Measurements from ENCODE around the gene HOTAIR.
A peak's percentile ranks its signal among the peaks of the same experiment; 100 is the strongest.

The HOTAIR gene

GRCh38 chr12:54006559-54007220 lies 31.9 kb upstream of the HOTAIR start:
- Histone ChIP-seq H3K18ac (ENCODE audit: low read depth in 1 of 2, low read length in 2 of 2) (peak overlapping the region; percentile 80 to 89), H3K9me3 (ENCODE audit: control insufficient read depth, low read length) (no peaks in the 10 kb centered on the region), H2BK120ac (ENCODE audit: low read depth, low read length) (peak overlapping the region; percentile 39), H2AFZ (ENCODE audit: low read depth, low read length) (no peak overlapping the region), H4K91ac (ENCODE audit: low read length) (peak overlapping the region; percentile 10), H3K4me1 (ENCODE audit: control insufficient read depth, insufficient read depth, low read depth, low read length) (peaks cover 36% of the 10 kb centered on the region), H3K4ac (ENCODE audit: low read depth in 1 of 2, low read length in 2 of 2) (peak overlapping the region; percentile 2 to 78), H2BK15ac (ENCODE audit: low read depth, poor library complexity, severe bottlenecking) (peak overlapping the region; percentile 86), H2BK5ac (ENCODE audit: low read depth, low read length, poor library complexity, severe bottlenecking) (no peak overlapping the region), H3K27me3 (ENCODE audit: control insufficient read depth in 1 of 2, insufficient read depth in 1 of 2, low read length in 2 of 2) (no peaks in the 10 kb centered on the region), H3K27ac (ENCODE audit: low read length, poor library complexity, severe bottlenecking) (peak overlapping the region; percentile 30), H2BK12ac (ENCODE audit: low read length in 2 of 2) (peak overlapping the region in 1 of 2 experiments; percentile 10), H3K36me3 (ENCODE audit: control insufficient read depth in 1 of 2, insufficient read depth in 2 of 2, low read depth in 1 of 2, low read length in 2 of 2) (peaks cover 0 to 3% of the 10 kb centered on the region in 2 experiments), H2AK5ac (ENCODE audit: low read length, severe bottlenecking) (peak overlapping the region; percentile 54), H3K9ac (ENCODE audit: low read length) (peak overlapping the region; percentile 98), H3K4me2 (ENCODE audit: low read length, poor library complexity, severe bottlenecking) (peak overlapping the region; percentile 77), H3K79me1 (replicated peaks; ENCODE audit: low read length, poor library complexity, severe bottlenecking) (no peaks in the 10 kb centered on the region), H3K4me3 (ENCODE audit: insufficient read depth in 1 of 2, low read depth in 1 of 2, low read length in 2 of 2) (peak overlapping the region; percentile 34 to 86), H4K8ac (ENCODE audit: low read length) (peak overlapping the region; percentile 16), H3K14ac (ENCODE audit: low read length in 2 of 2) (peak overlapping the region in 1 of 2 experiments; percentile 5), H3K23ac (ENCODE audit: low read length in 2 of 2) (peak overlapping the region in 1 of 2 experiments; percentile 96)
- DNase-seq, result peak; percentile 65
- WGBS, result 19% methylated on average over 22 of the region's 22 CpGs

- peak; percentile 89 for DNase-seq
These were observed 31.3 kb upstream of the HOTAIR start for GRCh38 chr12:54005853-54006558.

GRCh38 chr12:54005531-54005852 lies 30.7 kb upstream of the HOTAIR start:
- Histone ChIP-seq H3K27ac (ENCODE audit: low read length, poor library complexity, severe bottlenecking) (peak overlapping the region; percentile 81), H2BK120ac (ENCODE audit: low read depth, low read length) (peak overlapping the region; percentile 57), H3K4ac (ENCODE audit: low read depth in 1 of 2, low read length in 2 of 2) (peak overlapping the region; percentile 21 to 76), H3K9ac (ENCODE audit: low read length) (peak overlapping the region; percentile 98), H2BK5ac (ENCODE audit: low read depth, low read length, poor library complexity, severe bottlenecking) (no peak overlapping the region), H3K4me3 (ENCODE audit: insufficient read depth in 1 of 2, low read depth in 1 of 2, low read length in 2 of 2) (peak overlapping the region; percentile 42 to 86), H3K79me1 (replicated peaks; ENCODE audit: low read length, poor library complexity, severe bottlenecking) (no peaks in the 10 kb centered on the region), H3K4me2 (ENCODE audit: low read length, poor library complexity, severe bottlenecking) (peak overlapping the region; percentile 76), H4K91ac (ENCODE audit: low read length) (no peak overlapping the region), H3K36me3 (ENCODE audit: control insufficient read depth in 1 of 2, insufficient read depth in 2 of 2, low read depth in 1 of 2, low read length in 2 of 2) (peaks cover 0 to 3% of the 10 kb centered on the region in 2 experiments), H2AK5ac (ENCODE audit: low read length, severe bottlenecking) (no peak overlapping the region), H3K4me1 (ENCODE audit: control insufficient read depth, insufficient read depth, low read depth, low read length) (peaks cover 36% of the 10 kb centered on the region), H3K23ac (ENCODE audit: low read length in 2 of 2) (peak overlapping the region; percentile 61 to 68), H3K14ac (ENCODE audit: low read length in 2 of 2) (no peak overlapping the region), H4K8ac (ENCODE audit: low read length) (peak overlapping the region; percentile 91), H3K9me3 (ENCODE audit: control insufficient read depth, low read length) (no peaks in the 10 kb centered on the region), H2BK15ac (ENCODE audit: low read depth, poor library complexity, severe bottlenecking) (peak overlapping the region; percentile 41), H2AFZ (ENCODE audit: low read depth, low read length) (no peak overlapping the region), H3K18ac (ENCODE audit: low read depth in 1 of 2, low read length in 2 of 2) (peak overlapping the region; percentile 58 to 76), H2BK12ac (ENCODE audit: low read length in 2 of 2) (peak overlapping the region; percentile 42 to 76), H3K27me3 (ENCODE audit: control insufficient read depth in 1 of 2, insufficient read depth in 1 of 2, low read length in 2 of 2) (no peaks in the 10 kb centered on the region)
- DNase-seq, result peak; percentile 43
- 10% methylated on average over 25 of the region's 26 CpGs for WGBS

More at GRCh38 chr12:54005853-54006558, 31.3 kb upstream of the HOTAIR start:
- Histone ChIP-seq H3K4ac (ENCODE audit: low read depth in 1 of 2, low read length in 2 of 2) (peak overlapping the region; percentile 21 to 78), H3K27ac (ENCODE audit: low read length, poor library complexity, severe bottlenecking) (peak overlapping the region; percentile 81), H3K4me1 (ENCODE audit: control insufficient read depth, insufficient read depth, low read depth, low read length) (peaks cover 36% of the 10 kb centered on the region), H3K14ac (ENCODE audit: low read length in 2 of 2) (no peak overlapping the region), H2BK5ac (ENCODE audit: low read depth, low read length, poor library complexity, severe bottlenecking) (no peak overlapping the region), H3K36me3 (ENCODE audit: control insufficient read depth in 1 of 2, insufficient read depth in 2 of 2, low read depth in 1 of 2, low read length in 2 of 2) (peaks cover 0 to 3% of the 10 kb centered on the region in 2 experiments), H4K8ac (ENCODE audit: low read length) (peak overlapping the region; percentile 0), H3K4me2 (ENCODE audit: low read length, poor library complexity, severe bottlenecking) (peak overlapping the region; percentile 77), H2AFZ (ENCODE audit: low read depth, low read length) (no peak overlapping the region), H2BK15ac (ENCODE audit: low read depth, poor library complexity, severe bottlenecking) (peak overlapping the region; percentile 86), H3K79me1 (replicated peaks; ENCODE audit: low read length, poor library complexity, severe bottlenecking) (no peaks in the 10 kb centered on the region), H4K91ac (ENCODE audit: low read length) (no peak overlapping the region), H3K9ac (ENCODE audit: low read length) (peak overlapping the region; percentile 98), H3K18ac (ENCODE audit: low read depth in 1 of 2, low read length in 2 of 2) (peak overlapping the region; percentile 80 to 89), H2BK12ac (ENCODE audit: low read length in 2 of 2) (peak overlapping the region in 1 of 2 experiments; percentile 76), H3K9me3 (ENCODE audit: control insufficient read depth, low read length) (no peaks in the 10 kb centered on the region), H2AK5ac (ENCODE audit: low read length, severe bottlenecking) (peak overlapping the region; percentile 54), H3K4me3 (ENCODE audit: insufficient read depth in 1 of 2, low read depth in 1 of 2, low read length in 2 of 2) (peak overlapping the region; percentile 42 to 86), H3K23ac (ENCODE audit: low read length in 2 of 2) (peak overlapping the region in 1 of 2 experiments; percentile 96), H2BK120ac (ENCODE audit: low read depth, low read length) (peak overlapping the region; percentile 22), H3K27me3 (ENCODE audit: control insufficient read depth in 1 of 2, insufficient read depth in 1 of 2, low read length in 2 of 2) (no peaks in the 10 kb centered on the region)
- WGBS, result 10% methylated on average over 37 of the region's 39 CpGs

Measured in mesenchymal stem cell (in vitro differentiated cells and primary cell).